ENCODE results near the gene PODXL.

DNA sequence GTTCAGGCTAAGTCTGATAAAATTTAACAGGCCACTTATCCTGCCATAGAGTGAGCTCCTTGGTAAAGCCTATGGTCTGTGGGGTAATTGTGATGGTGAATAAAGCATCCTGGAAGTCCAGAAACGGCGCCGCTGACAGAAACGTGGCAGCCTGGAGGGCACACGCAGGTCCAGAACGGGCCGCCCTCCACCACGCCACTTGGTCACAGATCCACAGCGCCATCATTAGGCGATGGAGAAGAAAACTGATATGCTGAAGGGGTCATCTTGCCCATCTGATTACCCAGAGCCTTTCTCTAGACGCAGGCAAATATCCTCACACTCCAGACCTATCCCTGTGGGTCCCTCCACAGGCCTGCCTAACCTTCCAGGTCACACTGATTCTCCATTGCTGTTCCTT, 37.8 kb downstream of the PODXL start:
- TF ChIP-seq, protein P1, sequence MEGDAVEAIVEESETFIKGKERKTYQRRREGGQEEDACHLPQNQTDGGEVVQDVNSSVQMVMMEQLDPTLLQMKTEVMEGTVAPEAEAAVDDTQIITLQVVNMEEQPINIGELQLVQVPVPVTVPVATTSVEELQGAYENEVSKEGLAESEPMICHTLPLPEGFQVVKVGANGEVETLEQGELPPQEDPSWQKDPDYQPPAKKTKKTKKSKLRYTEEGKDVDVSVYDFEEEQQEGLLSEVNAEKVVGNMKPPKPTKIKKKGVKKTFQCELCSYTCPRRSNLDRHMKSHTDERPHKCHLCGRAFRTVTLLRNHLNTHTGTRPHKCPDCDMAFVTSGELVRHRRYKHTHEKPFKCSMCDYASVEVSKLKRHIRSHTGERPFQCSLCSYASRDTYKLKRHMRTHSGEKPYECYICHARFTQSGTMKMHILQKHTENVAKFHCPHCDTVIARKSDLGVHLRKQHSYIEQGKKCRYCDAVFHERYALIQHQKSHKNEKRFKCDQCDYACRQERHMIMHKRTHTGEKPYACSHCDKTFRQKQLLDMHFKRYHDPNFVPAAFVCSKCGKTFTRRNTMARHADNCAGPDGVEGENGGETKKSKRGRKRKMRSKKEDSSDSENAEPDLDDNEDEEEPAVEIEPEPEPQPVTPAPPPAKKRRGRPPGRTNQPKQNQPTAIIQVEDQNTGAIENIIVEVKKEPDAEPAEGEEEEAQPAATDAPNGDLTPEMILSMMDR (optimal IDR thresholded peaks at IDR 0.05 in 1 of 3, IDR thresholded peaks at IDR 0.05 in 1 of 3, conservative IDR thresholded peaks at IDR 0.05 in 1 of 3; ENCODE audit: extremely low read depth in 1 of 3, insufficient read depth in 2 of 3, low read length in 3 of 3): no peak
- TF ChIP-seq EZH2 (IDR thresholded peaks at IDR 0.05; ENCODE audit: low read length): no peak

All from keratinocyte (primary cell).